Stomach (tissue), 8 donors: ENCODE results near the gene LUM. TPM values are rescaled to one million over a fixed set of nuclear protein-coding genes. Genes with fewer than 3 reads are reported as not detected.

Source experiments
- polyA plus RNA-seq, 3 donors: library from polyadenylated mRNA; stranded (reverse); fragments of 200-250 nt; gene quantifications; one replicate each; pipeline ENCODE4 v1.2.3, GENCODE V29; 2013
- total RNA-seq, 5 donors: library from RNA; depleted of rRNA; stranded (reverse); fragments of >200 nt; gene quantifications; one replicate each; pipeline versions ENCODE4 v1.1.0 to v1.2.3, GENCODE V29; 2014 to 2016
- donor health status: healthy with polysubstance abuse.
- donor health status: Bipolar disorder and iron deficiency.
- donor health status: healthy.

LUM gene
- total and polyA plus RNA-seq, 8 donors: 6.9 to 486 (median 28.7) TPM

Other genes with a start within 250 kb of the LUM start
- not detected for gene CCER1, start 156.3 kb downstream of the LUM start, total RNA-seq
- gene CCER1, start 156.3 kb downstream of the LUM start, polyA plus RNA-seq: not detected
- not detected for gene EPYC, start 106.5 kb downstream of the LUM start, total RNA-seq
- not detected for gene EPYC, start 106.5 kb downstream of the LUM start, polyA plus RNA-seq
- gene KERA, start 53.5 kb downstream of the LUM start, total RNA-seq: 1 to 10 TPM in 1 of 5 donors, not detected in 4; 2.2 TPM
- gene KERA, start 53.5 kb downstream of the LUM start, polyA plus RNA-seq: not detected
- 1,000 to 10,000 TPM in 1 of 5 donors, 100 to 1,000 TPM in 4; 189 to 1,044 (median 516) TPM for gene DCN, start 71.3 kb upstream of the LUM start, total RNA-seq
- 100 to 1,000 TPM; 145 to 368 (median 223) TPM for gene DCN, start 71.3 kb upstream of the LUM start, polyA plus RNA-seq